ENCODE measurements around the gene GNPTAB. TPM values are rescaled to one million over a fixed set of nuclear protein-coding genes. Genes with fewer than 3 reads are reported as not detected.

GNPTAB gene
- total RNA-seq, 1 donor from 2014 or later = 56.2 TPM

GRCh38 chr12:101714877-101715444 lies 115.8 kb downstream of the GNPTAB start:
- intact Hi-C loops (cut with DNase I) = loop anchor here (5.0 kb wide), 1 partner anchor 223 kb away; no protein-coding TSS in a partner anchor
- no peak for DNase-seq (ENCODE audit: missing footprints)

GRCh38 chr12:101713930-101714329 lies 116.8 kb downstream of the GNPTAB start:
- ATAC-seq (no peak), DNase-seq (ENCODE audit: missing footprints) (no peak)
- intact Hi-C loops (cut with DNase I) = loop anchor here (5.0 kb wide), 1 partner anchor 222 kb away; no protein-coding TSS in a partner anchor

More at GRCh38 chr12:101714877-101715444, 115.8 kb downstream of the GNPTAB start:
- ATAC-seq = no peak

- DNase-seq (ENCODE audit: missing footprints) (no peak), ATAC-seq (peak; percentile 82)
- intact Hi-C loops (cut with DNase I) = loop anchor here (5.0 kb wide), 1 partner anchor 221 kb away; no protein-coding TSS in a partner anchor
Observed at GRCh38 chr12:101713059-101713682, 117.6 kb downstream of the GNPTAB start.

GRCh38 chr12:101710288-101710687 lies 120.5 kb downstream of the GNPTAB start:
- ATAC-seq (no peak), DNase-seq (ENCODE audit: missing footprints) (no peak)
- intact Hi-C loops (cut with DNase I) = loop anchor here (5.0 kb wide), 1 partner anchor 218 kb away; no protein-coding TSS in a partner anchor

- ATAC-seq (peak; percentile 24), DNase-seq (ENCODE audit: missing footprints) (no peak)
- intact Hi-C loops (cut with DNase I) = no loop called here
Observed at GRCh38 chr12:101707131-101707782, 123.5 kb downstream of the GNPTAB start.

GRCh38 chr12:101706403-101706802 lies 124.4 kb downstream of the GNPTAB start:
- ATAC-seq (no peak), DNase-seq (ENCODE audit: missing footprints) (no peak)
- intact Hi-C loops (cut with DNase I) = no loop called here

GRCh38 chr12:101703487-101703886 lies 127.3 kb downstream of the GNPTAB start:
- ATAC-seq (no peak), DNase-seq (ENCODE audit: missing footprints) (no peak)
- intact Hi-C loops (cut with DNase I) = no loop called here

- intact Hi-C loops (cut with DNase I) = no loop called here
- DNase-seq (ENCODE audit: missing footprints) (no peak), ATAC-seq (no peak)
Observed at GRCh38 chr12:101700299-101700820, 130.4 kb downstream of the GNPTAB start.

- intact Hi-C loops (cut with DNase I) = no loop called here
- no peak for ATAC-seq
- DNase-seq (ENCODE audit: missing footprints) = no peak
Observed at GRCh38 chr12:101698800-101699347, 131.9 kb downstream of the GNPTAB start.

- DNase-seq (ENCODE audit: missing footprints) (peak; percentile 83), ATAC-seq (peak; percentile 52)
- intact Hi-C loops (cut with DNase I) = no loop called here
Observed at GRCh38 chr12:101697930-101698799, 132.6 kb downstream of the GNPTAB start.

- intact Hi-C loops (cut with DNase I) = no loop called here
- ATAC-seq = peak; percentile 71
- peak; percentile 89 for DNase-seq (ENCODE audit: missing footprints)
Observed at GRCh38 chr12:101697197-101697929, 133.4 kb downstream of the GNPTAB start, which contains the start of gene CHPT1. CHPT1 (plus strand) TSS chr12:101697640; CDS start chr12:101697862, 222 bp downstream.

- DNase-seq (ENCODE audit: missing footprints) (peak; percentile 64), ATAC-seq (peak; percentile 86)
- intact Hi-C loops (cut with DNase I) = no loop called here
Observed at GRCh38 chr12:101696251-101697196, 134.2 kb downstream of the GNPTAB start.

GRCh38 chr12:101695706-101696105 lies 135.1 kb downstream of the GNPTAB start:
- intact Hi-C loops (cut with DNase I) = no loop called here
- ATAC-seq (no peak), DNase-seq (ENCODE audit: missing footprints) (no peak)
